ENCODE results near the gene ROBO2. TPM values are rescaled to one million over a fixed set of nuclear protein-coding genes. Genes with fewer than 3 reads are reported as not detected.

The ROBO2 gene, protein sequence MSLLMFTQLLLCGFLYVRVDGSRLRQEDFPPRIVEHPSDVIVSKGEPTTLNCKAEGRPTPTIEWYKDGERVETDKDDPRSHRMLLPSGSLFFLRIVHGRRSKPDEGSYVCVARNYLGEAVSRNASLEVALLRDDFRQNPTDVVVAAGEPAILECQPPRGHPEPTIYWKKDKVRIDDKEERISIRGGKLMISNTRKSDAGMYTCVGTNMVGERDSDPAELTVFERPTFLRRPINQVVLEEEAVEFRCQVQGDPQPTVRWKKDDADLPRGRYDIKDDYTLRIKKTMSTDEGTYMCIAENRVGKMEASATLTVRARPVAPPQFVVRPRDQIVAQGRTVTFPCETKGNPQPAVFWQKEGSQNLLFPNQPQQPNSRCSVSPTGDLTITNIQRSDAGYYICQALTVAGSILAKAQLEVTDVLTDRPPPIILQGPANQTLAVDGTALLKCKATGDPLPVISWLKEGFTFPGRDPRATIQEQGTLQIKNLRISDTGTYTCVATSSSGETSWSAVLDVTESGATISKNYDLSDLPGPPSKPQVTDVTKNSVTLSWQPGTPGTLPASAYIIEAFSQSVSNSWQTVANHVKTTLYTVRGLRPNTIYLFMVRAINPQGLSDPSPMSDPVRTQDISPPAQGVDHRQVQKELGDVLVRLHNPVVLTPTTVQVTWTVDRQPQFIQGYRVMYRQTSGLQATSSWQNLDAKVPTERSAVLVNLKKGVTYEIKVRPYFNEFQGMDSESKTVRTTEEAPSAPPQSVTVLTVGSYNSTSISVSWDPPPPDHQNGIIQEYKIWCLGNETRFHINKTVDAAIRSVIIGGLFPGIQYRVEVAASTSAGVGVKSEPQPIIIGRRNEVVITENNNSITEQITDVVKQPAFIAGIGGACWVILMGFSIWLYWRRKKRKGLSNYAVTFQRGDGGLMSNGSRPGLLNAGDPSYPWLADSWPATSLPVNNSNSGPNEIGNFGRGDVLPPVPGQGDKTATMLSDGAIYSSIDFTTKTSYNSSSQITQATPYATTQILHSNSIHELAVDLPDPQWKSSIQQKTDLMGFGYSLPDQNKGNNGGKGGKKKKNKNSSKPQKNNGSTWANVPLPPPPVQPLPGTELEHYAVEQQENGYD (N-terminal part only)
- under 0.01 TPM in 2 replicates for total RNA-seq

DNA sequence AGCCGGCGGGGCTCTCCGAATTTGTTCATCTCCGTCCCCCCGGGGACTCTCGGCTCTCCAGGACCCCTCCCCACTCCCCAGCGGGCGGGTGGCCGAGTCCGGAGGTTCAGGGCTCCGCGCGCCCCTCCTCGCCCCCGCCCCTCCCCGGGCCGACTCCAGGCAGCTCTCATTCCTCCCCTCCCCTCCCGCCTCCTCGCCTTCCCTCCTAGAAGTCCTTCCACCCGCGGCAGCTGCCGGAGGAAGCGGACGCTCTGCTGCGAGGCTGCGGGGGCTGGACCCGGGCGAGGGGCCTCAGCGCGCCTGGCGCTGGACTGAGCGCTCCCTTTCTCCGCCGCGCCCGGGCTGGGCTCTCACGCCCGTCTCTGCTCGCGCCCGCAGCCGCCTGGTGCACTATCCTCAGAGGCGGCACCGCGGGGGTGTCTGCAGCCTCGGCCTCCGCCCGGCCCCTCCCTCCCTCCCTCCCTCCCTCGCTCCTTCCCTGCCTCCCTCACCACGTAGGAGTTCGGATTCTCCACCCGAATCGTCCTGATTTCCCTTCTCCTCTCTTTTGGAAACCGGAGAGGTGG lies at the start of gene ROBO2:
Gene ROBO2, plus strand, starts transcription at position 494 of the 566 bp plus-strand sequence. CDS start 687 bp downstream, outside the sequence.

